K562 (cell line): ENCODE results near the gene ATRIP.

Experiments used
- CBFB ChIP-seq: sonication (generic); formaldehyde crosslinking; IDR thresholded peaks from 2 replicates; pipeline ENCODE4 v1.4.0; 2020; ENCODE audit warnings: mild to moderate bottlenecking, missing genetic modification reagents
- TAF15 ChIP-seq: fragments of 200-400 bp; formaldehyde crosslinking; IDR thresholded peaks from 2 replicates; pipeline ENCODE4 v1.6.1; 2017; ENCODE audit warnings: mild to moderate bottlenecking, low read depth, low read length, moderate library complexity
- TCF7 ChIP-seq: sonication (generic); IDR thresholded peaks from 2 replicates; pipeline ENCODE4 v1.6.1; 2016; ENCODE audit warnings: antibody characterized with exemption, borderline replicate concordance
- ZNF121 ChIP-seq: sonication (generic); formaldehyde crosslinking; conservative IDR thresholded peaks from 2 replicates; pipeline ENCODE4 v1.8.0; 2022; ENCODE audit warnings: missing genetic modification reagents
- ZNF217 ChIP-seq: sonication (generic); formaldehyde crosslinking; IDR thresholded peaks from 2 replicates; pipeline ENCODE4 v1.8.0; 2022; ENCODE audit warnings: mild to moderate bottlenecking, missing genetic modification reagents
- TF ChIP-seq, protein P1 (sequence below), 2 experiments: fragments of 450-650 bp in 1 of 2; sonication (generic) in 1 of 2; formaldehyde crosslinking in 1 of 2; IDR thresholded peaks; 2 replicates each; pipeline versions ENCODE4 v1.7.1 to v1.9.0; 2016 to 2022; ENCODE audit warnings: inconsistent platforms in 1 of 2, mild to moderate bottlenecking in 1 of 2, missing genetic modification reagents in 1 of 2

GRCh38 chr3:48405971-48406370, 40.6 kb upstream of the ATRIP start:
- TF ChIP-seq ZNF121 (no peak), ZNF217 (CRISPR knock-in tag) (no peak), CBFB (CRISPR knock-in tag) (no peak), TAF15 (no peak), TCF7 (no peak)
- TF ChIP-seq, protein P1, sequence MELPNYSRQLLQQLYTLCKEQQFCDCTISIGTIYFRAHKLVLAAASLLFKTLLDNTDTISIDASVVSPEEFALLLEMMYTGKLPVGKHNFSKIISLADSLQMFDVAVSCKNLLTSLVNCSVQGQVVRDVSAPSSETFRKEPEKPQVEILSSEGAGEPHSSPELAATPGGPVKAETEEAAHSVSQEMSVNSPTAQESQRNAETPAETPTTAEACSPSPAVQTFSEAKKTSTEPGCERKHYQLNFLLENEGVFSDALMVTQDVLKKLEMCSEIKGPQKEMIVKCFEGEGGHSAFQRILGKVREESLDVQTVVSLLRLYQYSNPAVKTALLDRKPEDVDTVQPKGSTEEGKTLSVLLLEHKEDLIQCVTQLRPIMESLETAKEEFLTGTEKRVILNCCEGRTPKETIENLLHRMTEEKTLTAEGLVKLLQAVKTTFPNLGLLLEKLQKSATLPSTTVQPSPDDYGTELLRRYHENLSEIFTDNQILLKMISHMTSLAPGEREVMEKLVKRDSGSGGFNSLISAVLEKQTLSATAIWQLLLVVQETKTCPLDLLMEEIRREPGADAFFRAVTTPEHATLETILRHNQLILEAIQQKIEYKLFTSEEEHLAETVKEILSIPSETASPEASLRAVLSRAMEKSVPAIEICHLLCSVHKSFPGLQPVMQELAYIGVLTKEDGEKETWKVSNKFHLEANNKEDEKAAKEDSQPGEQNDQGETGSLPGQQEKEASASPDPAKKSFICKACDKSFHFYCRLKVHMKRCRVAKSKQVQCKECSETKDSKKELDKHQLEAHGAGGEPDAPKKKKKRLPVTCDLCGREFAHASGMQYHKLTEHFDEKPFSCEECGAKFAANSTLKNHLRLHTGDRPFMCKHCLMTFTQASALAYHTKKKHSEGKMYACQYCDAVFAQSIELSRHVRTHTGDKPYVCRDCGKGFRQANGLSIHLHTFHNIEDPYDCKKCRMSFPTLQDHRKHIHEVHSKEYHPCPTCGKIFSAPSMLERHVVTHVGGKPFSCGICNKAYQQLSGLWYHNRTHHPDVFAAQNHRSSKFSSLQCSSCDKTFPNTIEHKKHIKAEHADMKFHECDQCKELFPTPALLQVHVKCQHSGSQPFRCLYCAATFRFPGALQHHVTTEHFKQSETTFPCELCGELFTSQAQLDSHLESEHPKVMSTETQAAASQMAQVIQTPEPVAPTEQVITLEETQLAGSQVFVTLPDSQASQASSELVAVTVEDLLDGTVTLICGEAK (IDR thresholded peaks at IDR 0.05) = no peak
- TF ChIP-seq, protein P1 (CRISPR knock-in tag; IDR thresholded peaks at IDR 0.05) = no peak
